HepG2 (cell line): ENCODE results near the gene CBLN3. TPM values are rescaled to one million over a fixed set of nuclear protein-coding genes. Genes with fewer than 3 reads are reported as not detected.

Experiments
- AFF4 ChIP-seq: sonication (generic); formaldehyde crosslinking; IDR thresholded peaks from 2 replicates; pipeline ENCODE4 v1.4.0; 2020; ENCODE audit warnings: missing genetic modification reagents
- BATF2 ChIP-seq: sonication (generic); formaldehyde crosslinking; IDR thresholded peaks from 2 replicates; pipeline ENCODE4 v1.8.0; 2022; ENCODE audit warnings: mild to moderate bottlenecking, missing genetic modification reagents, moderate library complexity
- GZF1 ChIP-seq: sonication (generic); formaldehyde crosslinking; IDR thresholded peaks from 2 replicates; pipeline ENCODE4 v1.5.1; 2020; ENCODE audit warnings: mild to moderate bottlenecking, missing genetic modification reagents
- HIVEP1 ChIP-seq: sonication (generic); formaldehyde crosslinking; IDR thresholded peaks from 2 replicates; pipeline ENCODE4 v1.4.0; 2020; ENCODE audit warnings: mild to moderate bottlenecking, missing genetic modification reagents
- HMGXB4 ChIP-seq, 2 experiments: sonication (generic) in 1 of 2; formaldehyde crosslinking in 1 of 2; IDR thresholded peaks; 2 replicates each; pipeline versions ENCODE4 v1.4.0 to v1.6.1; 2018 to 2020; ENCODE audit warnings: missing genetic modification reagents in 2 of 2, borderline replicate concordance in 1 of 2, low read depth in 1 of 2, mild to moderate bottlenecking in 1 of 2, missing biosample characterization in 1 of 2
- POLR2G ChIP-seq: fragments of 200-400 bp; formaldehyde crosslinking; IDR thresholded peaks from 2 replicates; pipeline ENCODE4 v1.6.1; 2018; ENCODE audit warnings: mild to moderate bottlenecking, low read depth, low read length, moderate library complexity
- SRSF9 ChIP-seq: fragments of 200-400 bp; formaldehyde crosslinking; IDR thresholded peaks from 2 replicates; pipeline ENCODE4 v1.6.1; 2018; ENCODE audit warnings: borderline replicate concordance, mild to moderate bottlenecking, low read depth, low read length; ENCODE audit not compliant: insufficient read depth, poor library complexity, severe bottlenecking
- THAP11 ChIP-seq: IDR thresholded peaks from 2 replicates; pipeline ENCODE4 v1.6.1; 2016; ENCODE audit warnings: missing biosample characterization, missing genetic modification reagents
- ZBTB1 ChIP-seq: sonication (generic); formaldehyde crosslinking; IDR thresholded peaks from 2 replicates; pipeline ENCODE4 v1.4.0; 2020; ENCODE audit warnings: missing genetic modification reagents, borderline replicate concordance
- ZHX1 ChIP-seq: sonication (generic); formaldehyde crosslinking; IDR thresholded peaks from 2 replicates; pipeline ENCODE4 v1.8.1; 2022; ENCODE audit warnings: low read depth, mild to moderate bottlenecking, missing genetic modification reagents
- ZNF7 ChIP-seq: IDR thresholded peaks from 2 replicates; pipeline ENCODE4 v1.6.1; 2016; ENCODE audit warnings: missing biosample characterization, missing genetic modification reagents
- ZSCAN31 ChIP-seq: sonication (generic); formaldehyde crosslinking; IDR thresholded peaks from 2 replicates; pipeline ENCODE4 v1.5.0; 2020; ENCODE audit warnings: low read depth, mild to moderate bottlenecking, missing genetic modification reagents
- ZZZ3 ChIP-seq: sonication (generic); formaldehyde crosslinking; IDR thresholded peaks from 2 replicates; pipeline ENCODE4 v1.4.0; 2020; ENCODE audit warnings: missing genetic modification reagents, mild to moderate bottlenecking, borderline replicate concordance
- polyA plus RNA-seq, 8 experiments: library from polyadenylated mRNA; depleted of rRNA in 3 of 8; stranded (reverse) in 7 of 8; unstranded in 1 of 8; fragments of >200 nt; fragmentation: Illumina TruSeq in 4 of 8; extraction: Trizol in 4 of 8; gene quantifications; 2 replicates each; pipeline versions ENCODE4 v1.2.1 to v1.2.3, GENCODE V29; 2011 to 2016; ENCODE audit warnings: low read depth in 4 of 8, missing spikeins in 1 of 8, mixed read lengths in 1 of 8; ENCODE audit not compliant: insufficient read depth in 1 of 8
- total RNA-seq, 5 experiments: library from RNA; depleted of rRNA; stranded (reverse); fragments of >200 nt; fragmentation: Illumina TruSeq; extraction: Trizol; gene quantifications; 2 replicates each; pipeline ENCODE4 v1.2.3, GENCODE V29; 2016; ENCODE audit warnings: low read depth in 1 of 5

The CBLN3 gene
- total and polyA plus RNA-seq, 2 of the 13 experiments (the other 11 are each of a cell fraction or from before 2014, with no cell fraction given), result 0.66 to 0.98 TPM

GRCh38 chr14:24435998-24436354 is 6.5 kb upstream of the CBLN3 start (continued):
- no peak for TF ChIP-seq POLR2G
- TF ChIP-seq THAP11, result no peak
- TF ChIP-seq ZNF7 (CRISPR knock-in tag), result no peak
- TF ChIP-seq BATF2, result no peak
- no peak for TF ChIP-seq AFF4 (CRISPR knock-in tag)
- TF ChIP-seq ZBTB1 (CRISPR knock-in tag), result no peak
- TF ChIP-seq HMGXB4 (CRISPR knock-in tag; IDR thresholded peaks at IDR 0.05; ENCODE audit: borderline replicate concordance in 1 of 2, low read depth in 1 of 2), result no peak
- no peak for TF ChIP-seq GZF1
- TF ChIP-seq SRSF9, result no peak
- TF ChIP-seq ZSCAN31 (CRISPR knock-in tag), result 0 out of 2 replicates have a peak, but pooled peaks have one; percentile 17
- TF ChIP-seq HIVEP1 (CRISPR knock-in tag), result no peak
- no peak for TF ChIP-seq ZZZ3 (CRISPR knock-in tag)
- no peak for TF ChIP-seq ZHX1
- TF ChIP-seq, all 625 proteins: peak for 11
